ENCODE data around the gene EPHA5. TPM values are rescaled to one million over a fixed set of nuclear protein-coding genes. Genes with fewer than 3 reads are reported as not detected.

EPHA5 gene
- total and polyA plus RNA-seq, 9 of the 15 experiments (the other 6 are each of a cell fraction or from before 2014, with no cell fraction given) = 0.04 TPM; not detected in 8

DNA sequence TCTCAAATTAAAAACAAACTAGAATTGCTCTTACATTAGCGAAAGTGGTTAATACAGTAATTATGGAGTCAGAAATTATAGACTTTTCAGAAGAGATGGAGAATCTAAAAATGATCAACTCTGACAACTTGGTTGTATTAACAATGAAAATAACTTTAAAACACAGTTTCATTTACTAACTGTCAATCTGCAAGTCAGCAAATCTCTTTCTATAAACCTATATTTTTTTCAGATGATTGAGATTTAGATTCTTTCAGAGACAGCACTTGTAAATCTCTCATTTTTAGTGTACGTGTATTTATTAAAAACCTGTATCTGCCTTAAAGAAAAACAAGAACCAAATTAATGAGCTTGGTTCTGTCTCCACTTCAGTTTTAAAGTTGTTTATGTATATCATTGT lies 311.4 kb downstream of the EPHA5 start:
- in situ Hi-C loops (cut with MboI) (no loop called here), intact Hi-C loops (cut with micrococcal nuclease) (no loop called here)
- ATAC-seq (no peak), FAIRE-seq (no peak), DNase-seq (ENCODE audit: extremely low read depth in 1 of 4, low spot score in 3 of 4) (no peak)
- WGBS (ENCODE audit: insufficient coverage, low coverage, missing lambda C conversion rate) = 0% methylated on average over 2 of the region's 2 CpGs
- H3K9ac ChIP-seq (ENCODE audit: insufficient read depth in 1 of 2, low read depth in 2 of 2, low read length in 2 of 2) = no peak overlapping the region
- H4K20me1 ChIP-seq (replicated peaks; ENCODE audit: control insufficient read depth, insufficient read depth, low read length) = no peaks in the 10 kb centered on the region
- H3K27me3 ChIP-seq (ENCODE audit: control insufficient read depth in 2 of 2, insufficient read depth in 2 of 2, low read length in 2 of 2) = no peaks in the 10 kb centered on the region
- H3K4me2 ChIP-seq (ENCODE audit: insufficient read depth, low read length) = no peak overlapping the region
- no peak overlapping the region for H3K4me3 ChIP-seq
- no peak overlapping the region for H3K27ac ChIP-seq (ENCODE audit: extremely low read depth, low read depth, low read length)
- no peaks in the 10 kb centered on the region; the same call in 1 of the 2 replicates for H3K9me3 ChIP-seq (replicated peaks; ENCODE audit: control insufficient read depth, insufficient read depth, low read depth, low read length)
- TF ChIP-seq TCF7 (IDR thresholded peaks at IDR 0.05; ENCODE audit: borderline replicate concordance) (no peak), C11orf30 (IDR thresholded peaks at IDR 0.05; ENCODE audit: low read depth) (peak; percentile 22; the same call in 1 of the 2 replicates), PTTG1 (tag; IDR thresholded peaks at IDR 0.05; ENCODE audit: low read depth) (no peak), MAFG (tag; conservative IDR thresholded peaks at IDR 0.05) (0 out of 2 replicates have a peak, but pooled peaks have one; percentile 24), ZNF316 (IDR thresholded peaks at IDR 0.05) (peak; percentile 52; the same call in 1 of the 2 replicates)
- H3K79me2 ChIP-seq (ENCODE audit: control insufficient read depth, insufficient read depth, low read length) = no peaks in the 10 kb centered on the region
- H3K4me1 ChIP-seq (replicated peaks in 1 of 2; ENCODE audit: control insufficient read depth in 2 of 2, insufficient read depth in 2 of 2, low read length in 2 of 2) = no peaks in the 10 kb centered on the region
- CTCF ChIA-PET (ENCODE audit: low intra/inter-chr PET ratio) = no interaction called here
- H3K36me3 ChIP-seq (ENCODE audit: control insufficient read depth, insufficient read depth, low read length) = no peaks in the 10 kb centered on the region
- no peak overlapping the region for H2AFZ ChIP-seq (ENCODE audit: low read depth, low read length)
- POLR2A ChIA-PET = no interaction called here
- BruUV-seq (replicated peaks) = no TSS peak
- H3K9me1 ChIP-seq (ENCODE audit: control insufficient read depth, insufficient read depth, low read length) = no peaks in the 10 kb centered on the region

DNA sequence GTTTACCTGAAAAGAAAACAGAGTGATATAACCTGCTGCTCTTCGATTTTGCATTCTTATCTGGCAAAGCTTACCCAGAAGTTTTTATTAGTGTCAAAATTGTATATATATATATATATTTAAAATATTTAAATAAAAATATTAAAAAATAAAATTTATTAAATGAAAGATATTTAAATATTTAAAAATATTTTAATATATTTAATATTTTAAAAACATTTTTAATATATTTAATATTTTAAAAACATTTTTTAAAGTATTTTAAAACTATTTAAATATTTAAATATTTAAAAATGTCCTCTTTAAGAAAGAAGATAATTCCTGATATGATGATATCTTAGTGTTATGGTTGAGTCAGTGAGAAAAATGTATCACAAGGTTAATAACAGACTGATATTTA lies 317.2 kb downstream of the EPHA5 start:
- H3K9me3 ChIP-seq (replicated peaks; ENCODE audit: control insufficient read depth, insufficient read depth, low read depth, low read length) = no peaks in the 10 kb centered on the region
- 0% methylated on average over 1 of the region's 1 CpG for WGBS (ENCODE audit: insufficient coverage, low coverage, missing lambda C conversion rate)
- H3K4me2 ChIP-seq (ENCODE audit: insufficient read depth, low read length) = no peak overlapping the region
- ChIA-PET CTCF (ENCODE audit: low intra/inter-chr PET ratio) (no interaction called here), POLR2A (no interaction called here)
- intact Hi-C loops (cut with micrococcal nuclease) = no loop called here
- in situ Hi-C loops (cut with MboI) = no loop called here
- no peaks in the 10 kb centered on the region for H4K20me1 ChIP-seq (replicated peaks; ENCODE audit: control insufficient read depth, insufficient read depth, low read length)
- H3K27ac ChIP-seq (ENCODE audit: extremely low read depth, low read depth, low read length) = no peak overlapping the region
- no peak overlapping the region for H3K4me3 ChIP-seq
- ATAC-seq = no peak
- H2AFZ ChIP-seq (ENCODE audit: low read depth, low read length) = no peak overlapping the region
- H3K9ac ChIP-seq (ENCODE audit: insufficient read depth in 1 of 2, low read depth in 2 of 2, low read length in 2 of 2) = no peak overlapping the region
- no peak for FAIRE-seq
- no peak for DNase-seq (ENCODE audit: extremely low read depth in 1 of 4, low spot score in 3 of 4)
- H3K79me2 ChIP-seq (ENCODE audit: control insufficient read depth, insufficient read depth, low read length) = no peaks in the 10 kb centered on the region
- no peaks in the 10 kb centered on the region for H3K9me1 ChIP-seq (ENCODE audit: control insufficient read depth, insufficient read depth, low read length)
- H3K4me1 ChIP-seq (replicated peaks in 1 of 2; ENCODE audit: control insufficient read depth in 2 of 2, insufficient read depth in 2 of 2, low read length in 2 of 2) = no peaks in the 10 kb centered on the region
- H3K36me3 ChIP-seq (ENCODE audit: control insufficient read depth, insufficient read depth, low read length) = no peaks in the 10 kb centered on the region
- BruUV-seq (replicated peaks) = no TSS peak
- H3K27me3 ChIP-seq (ENCODE audit: control insufficient read depth in 2 of 2, insufficient read depth in 2 of 2, low read length in 2 of 2) = no peaks in the 10 kb centered on the region
- TF ChIP-seq ZNF384 (IDR thresholded peaks at IDR 0.05; ENCODE audit: low read depth, low read length) (no peak), ZNF699 (CRISPR knock-in tag; IDR thresholded peaks at IDR 0.05; ENCODE audit: insufficient replicate concordance) (no peak)
- TF ChIP-seq, protein P1, sequence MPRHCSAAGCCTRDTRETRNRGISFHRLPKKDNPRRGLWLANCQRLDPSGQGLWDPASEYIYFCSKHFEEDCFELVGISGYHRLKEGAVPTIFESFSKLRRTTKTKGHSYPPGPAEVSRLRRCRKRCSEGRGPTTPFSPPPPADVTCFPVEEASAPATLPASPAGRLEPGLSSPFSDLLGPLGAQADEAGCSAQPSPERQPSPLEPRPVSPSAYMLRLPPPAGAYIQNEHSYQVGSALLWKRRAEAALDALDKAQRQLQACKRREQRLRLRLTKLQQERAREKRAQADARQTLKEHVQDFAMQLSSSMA (CRISPR knock-in tag; IDR thresholded peaks at IDR 0.05) = no peak
- TF ChIP-seq, protein P2, sequence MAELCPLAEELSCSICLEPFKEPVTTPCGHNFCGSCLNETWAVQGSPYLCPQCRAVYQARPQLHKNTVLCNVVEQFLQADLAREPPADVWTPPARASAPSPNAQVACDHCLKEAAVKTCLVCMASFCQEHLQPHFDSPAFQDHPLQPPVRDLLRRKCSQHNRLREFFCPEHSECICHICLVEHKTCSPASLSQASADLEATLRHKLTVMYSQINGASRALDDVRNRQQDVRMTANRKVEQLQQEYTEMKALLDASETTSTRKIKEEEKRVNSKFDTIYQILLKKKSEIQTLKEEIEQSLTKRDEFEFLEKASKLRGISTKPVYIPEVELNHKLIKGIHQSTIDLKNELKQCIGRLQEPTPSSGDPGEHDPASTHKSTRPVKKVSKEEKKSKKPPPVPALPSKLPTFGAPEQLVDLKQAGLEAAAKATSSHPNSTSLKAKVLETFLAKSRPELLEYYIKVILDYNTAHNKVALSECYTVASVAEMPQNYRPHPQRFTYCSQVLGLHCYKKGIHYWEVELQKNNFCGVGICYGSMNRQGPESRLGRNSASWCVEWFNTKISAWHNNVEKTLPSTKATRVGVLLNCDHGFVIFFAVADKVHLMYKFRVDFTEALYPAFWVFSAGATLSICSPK (IDR thresholded peaks at IDR 0.05; ENCODE audit: borderline replicate concordance) = no peak

Measured in K562 (cell line).